NAMALWA (cell line): ENCODE data around the gene UNC5A.

ENCODE experiments used
- DNase-seq: peaks from one replicate; pipeline ENCODE4 v3.0.0-alpha.2; 2015; ENCODE audit warnings: low spot score

UNC5A gene

GRCh38 chr5:176810081-176810597 lies at the start of gene UNC5A:
Gene UNC5A, plus strand, starts transcription at chr5:176810559. Its CDS starts 192 bp downstream, at chr5:176810751.
- DNase-seq, result peak; percentile 50

- DNase-seq, result no peak
Observed at GRCh38 chr5:176761755-176762154, 48.6 kb upstream of the UNC5A start.

- no peak for DNase-seq
Observed at GRCh38 chr5:176762489-176762888, 47.9 kb upstream of the UNC5A start.

GRCh38 chr5:176765687-176766086 lies 44.7 kb upstream of the UNC5A start:
- no peak for DNase-seq

- no peak for DNase-seq
Observed at GRCh38 chr5:176768174-176768970, 42.0 kb upstream of the UNC5A start.

- DNase-seq, result no peak
Observed at GRCh38 chr5:176769911-176770310, 40.4 kb upstream of the UNC5A start.

GRCh38 chr5:176770431-176770830 lies 39.9 kb upstream of the UNC5A start:
- DNase-seq, result no peak

GRCh38 chr5:176771102-176771845 lies 39.1 kb upstream of the UNC5A start:
- DNase-seq, result no peak

- peak; percentile 29 for DNase-seq
Observed at GRCh38 chr5:176772271-176773210, 37.8 kb upstream of the UNC5A start.

- no peak for DNase-seq
Observed at GRCh38 chr5:176773408-176774035, 36.8 kb upstream of the UNC5A start.

GRCh38 chr5:176774216-176775171 lies 35.9 kb upstream of the UNC5A start:
- DNase-seq, result no peak

- DNase-seq, result no peak
Observed at GRCh38 chr5:176775409-176775808, 35.0 kb upstream of the UNC5A start.

GRCh38 chr5:176776141-176776865 lies 34.1 kb upstream of the UNC5A start:
- no peak for DNase-seq

- DNase-seq, result no peak
Observed at GRCh38 chr5:176776916-176777315, 33.4 kb upstream of the UNC5A start.

- DNase-seq, result no peak
Observed at GRCh38 chr5:176778921-176779465, 31.4 kb upstream of the UNC5A start.

- no peak for DNase-seq
Observed at GRCh38 chr5:176779537-176779936, 30.8 kb upstream of the UNC5A start.

- DNase-seq, result no peak
Observed at GRCh38 chr5:176780176-176781053, 29.9 kb upstream of the UNC5A start.

GRCh38 chr5:176781054-176781375 lies 29.3 kb upstream of the UNC5A start:
- no peak for DNase-seq
